ENCODE results near the gene IFNLR1.

Gene IFNLR1

DNA sequence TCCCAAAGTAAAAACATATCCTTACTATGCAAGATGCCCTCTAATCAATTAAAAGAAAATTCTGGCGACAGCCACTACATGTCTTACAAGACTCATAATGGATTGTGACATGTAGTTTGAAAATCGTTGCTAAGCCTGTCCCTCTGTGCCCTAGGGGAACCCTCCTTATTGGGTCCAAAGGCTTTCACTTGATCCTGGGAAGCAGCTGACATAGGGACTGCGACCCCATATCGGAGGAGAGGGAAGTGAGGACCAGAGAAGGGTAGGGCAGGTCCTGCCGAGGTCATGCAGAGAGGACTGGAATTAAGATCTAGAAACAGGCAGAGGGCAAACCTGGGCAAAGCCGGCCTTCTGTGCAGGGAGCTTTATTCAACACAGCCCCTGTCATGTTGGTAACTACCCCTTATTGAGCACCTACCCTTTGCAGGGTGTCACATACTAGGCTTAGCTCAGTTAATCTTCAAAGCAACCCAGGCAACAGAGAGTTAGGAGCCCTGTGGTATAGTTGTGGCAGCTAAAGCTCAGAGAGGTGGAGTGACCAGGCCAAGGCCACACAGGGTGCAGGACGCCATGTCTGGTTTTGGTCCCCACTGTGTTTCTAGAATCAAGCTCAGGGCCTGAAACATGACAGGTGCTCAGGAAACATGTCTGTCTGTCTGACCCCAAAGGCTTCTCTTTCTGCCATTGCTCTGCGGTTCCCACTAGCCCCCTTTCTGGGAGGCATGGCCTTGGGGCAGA lies 18.4 kb upstream of the IFNLR1 start:
- no peak for DNase-seq

DNA sequence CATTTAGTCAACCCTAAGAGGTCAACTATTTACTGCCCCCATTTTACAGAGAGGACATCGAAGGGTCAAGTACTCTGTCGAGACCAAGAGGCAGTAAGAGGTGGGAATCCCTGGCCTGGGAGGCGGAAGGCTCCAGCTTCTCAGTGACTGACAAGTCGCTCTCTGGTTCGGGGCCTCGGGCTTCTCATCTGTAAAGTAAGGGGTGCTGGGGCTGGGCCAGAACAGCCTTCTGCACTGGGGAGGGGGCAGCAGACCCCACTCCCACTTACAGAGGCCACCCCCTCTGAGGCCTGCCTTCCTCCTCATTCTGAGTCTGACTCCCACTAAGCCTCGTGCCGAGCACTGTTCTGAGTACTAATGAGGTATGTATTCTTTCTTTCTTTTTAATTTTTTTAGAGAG lies 17.0 kb upstream of the IFNLR1 start:
- DNase-seq, result no peak

GRCh38 chr1:24203404-24203803 lies 16.3 kb upstream of the IFNLR1 start:
- DNase-seq, result no peak

GRCh38 chr1:24202987-24203386 lies 15.9 kb upstream of the IFNLR1 start:
- no peak for DNase-seq

DNA sequence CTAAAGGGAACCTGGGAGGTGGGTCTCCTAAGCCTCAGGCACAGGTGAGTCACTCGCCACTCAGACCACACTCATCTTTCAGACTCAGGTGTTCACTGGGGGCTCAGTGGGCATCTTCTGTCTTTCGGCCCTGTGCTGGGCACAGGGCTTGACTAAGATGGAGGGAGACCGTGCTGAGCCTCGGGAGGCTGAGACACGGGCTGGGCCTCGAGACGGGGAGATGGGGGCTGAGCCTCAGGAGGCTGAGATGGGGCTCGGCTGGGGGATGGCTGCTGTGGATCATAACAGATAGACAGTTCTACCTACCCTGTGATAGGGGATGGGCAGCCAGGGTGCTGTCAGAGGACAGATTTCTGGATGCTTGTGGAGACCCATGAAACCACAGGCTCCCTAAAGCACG lies 15.5 kb upstream of the IFNLR1 start:
- DNase-seq, result no peak

DNA sequence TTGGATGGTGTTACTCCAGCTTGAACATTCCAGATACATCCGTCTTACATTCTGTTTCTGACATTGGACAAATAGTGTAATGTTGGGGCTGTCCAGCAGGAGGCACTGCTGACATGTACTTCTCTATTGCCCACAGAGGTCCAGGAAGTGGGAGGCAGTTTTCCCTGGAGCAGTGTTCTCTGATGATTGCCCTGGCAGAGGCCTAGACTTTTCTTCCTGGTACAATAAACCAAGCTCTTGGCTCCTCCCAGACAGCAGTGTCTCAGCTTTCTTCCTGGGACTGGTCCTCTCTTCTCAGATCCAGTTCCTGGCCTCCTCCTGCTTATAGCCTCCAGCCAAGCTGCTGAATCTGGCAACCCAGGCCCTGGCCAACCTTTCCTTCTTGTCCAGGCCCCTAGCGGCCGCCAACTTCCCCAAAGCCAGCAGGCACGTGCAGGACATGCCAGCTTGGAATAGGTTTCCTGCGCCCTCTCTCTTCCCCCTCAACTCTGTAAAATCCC lies 14.9 kb upstream of the IFNLR1 start:
- DNase-seq, result peak; percentile 60

DNA sequence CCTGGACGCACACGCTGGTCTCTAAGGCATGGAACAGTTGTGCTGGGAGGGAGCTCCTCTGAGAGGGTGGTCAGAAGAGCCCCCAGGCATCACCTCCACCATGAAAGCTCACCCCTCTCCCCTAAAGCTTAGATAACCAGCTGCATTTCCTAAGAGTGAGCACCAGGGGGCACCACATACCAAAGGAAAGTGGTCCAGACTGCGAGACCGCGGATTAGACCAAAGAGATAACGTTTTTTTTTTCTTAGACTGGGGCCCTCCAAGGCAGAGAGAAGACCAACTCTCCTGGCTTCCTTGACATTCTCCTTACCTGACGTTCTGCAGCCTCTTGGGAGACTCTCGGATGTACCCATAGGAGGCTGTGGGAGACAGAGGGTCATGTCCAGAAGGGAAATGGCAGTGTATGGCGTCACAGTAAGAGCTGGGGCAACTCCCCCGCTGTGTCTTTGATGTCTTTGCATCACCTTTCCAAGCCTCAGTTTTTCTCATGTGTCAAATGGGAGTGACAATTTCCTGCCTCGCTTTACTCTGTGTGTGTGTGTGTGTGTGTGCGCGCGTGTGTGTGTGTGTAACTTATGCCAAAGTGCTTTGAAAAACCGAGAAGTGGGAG lies 12.3 kb upstream of the IFNLR1 start:
- DNase-seq, result peak; percentile 83

DNA sequence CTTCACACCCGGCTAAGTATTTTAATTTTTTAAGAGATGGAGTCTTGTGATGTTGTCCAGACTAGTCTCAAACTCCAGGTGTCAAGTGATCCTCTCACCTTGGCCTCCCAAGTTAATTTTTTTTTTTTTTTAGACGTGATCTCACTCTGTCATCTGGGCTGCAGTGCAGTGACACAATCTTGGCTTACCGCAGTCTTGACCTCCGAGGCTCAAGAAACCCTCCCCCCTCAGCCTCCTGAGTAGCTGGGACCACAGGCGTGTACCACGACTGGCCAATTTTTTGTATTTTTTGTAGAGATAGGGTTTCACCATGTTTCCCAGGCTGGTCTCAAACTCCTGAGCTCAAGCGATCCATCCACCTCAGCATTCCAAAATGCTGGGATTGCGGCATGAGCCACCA lies 11.7 kb upstream of the IFNLR1 start:
- DNase-seq, result no peak

GRCh38 chr1:24195874-24196273 lies 8.8 kb upstream of the IFNLR1 start:
- no peak for DNase-seq

DNA sequence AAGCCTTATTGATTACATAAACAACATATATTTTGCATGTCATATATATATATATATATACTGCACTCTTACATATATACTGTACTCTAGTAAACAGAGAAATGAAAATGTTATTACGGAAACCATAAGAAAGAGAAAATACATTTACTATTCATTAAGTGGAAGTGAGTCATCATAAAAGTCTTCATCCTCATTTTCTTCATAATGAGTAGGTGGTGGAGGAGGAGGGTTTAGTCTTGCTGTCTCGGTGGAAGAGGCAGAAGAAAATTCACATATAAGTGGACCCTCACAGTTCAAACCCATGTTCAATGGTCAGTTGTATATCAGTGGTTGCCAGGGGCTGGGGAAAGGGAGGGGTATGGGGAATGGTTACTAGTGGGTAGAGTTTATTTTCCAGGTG lies 8.0 kb upstream of the IFNLR1 start:
- DNase-seq, result no peak

DNA sequence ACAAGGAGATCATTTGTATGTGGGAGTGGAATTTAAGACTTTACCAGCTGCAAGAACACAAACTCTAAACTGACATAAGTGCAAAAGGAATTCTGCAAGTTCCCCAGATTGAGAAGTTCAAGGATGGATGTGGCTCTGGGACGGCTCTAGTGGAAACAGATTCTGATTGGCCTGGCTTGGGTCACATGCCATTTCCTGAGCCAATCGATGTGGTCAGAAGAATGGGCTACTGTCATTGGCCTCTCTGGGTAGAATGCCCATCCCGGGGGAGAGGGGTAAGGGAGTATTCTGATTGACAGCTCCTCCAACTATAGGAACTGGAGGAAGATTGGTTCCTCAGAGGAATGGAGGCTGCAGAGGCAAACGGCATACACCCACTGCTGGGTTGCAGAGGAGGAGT lies 6.0 kb upstream of the IFNLR1 start:
- DNase-seq, result no peak

- DNase-seq, result no peak
These were observed 4.8 kb upstream of the IFNLR1 start for GRCh38 chr1:24191860-24192259.

DNA sequence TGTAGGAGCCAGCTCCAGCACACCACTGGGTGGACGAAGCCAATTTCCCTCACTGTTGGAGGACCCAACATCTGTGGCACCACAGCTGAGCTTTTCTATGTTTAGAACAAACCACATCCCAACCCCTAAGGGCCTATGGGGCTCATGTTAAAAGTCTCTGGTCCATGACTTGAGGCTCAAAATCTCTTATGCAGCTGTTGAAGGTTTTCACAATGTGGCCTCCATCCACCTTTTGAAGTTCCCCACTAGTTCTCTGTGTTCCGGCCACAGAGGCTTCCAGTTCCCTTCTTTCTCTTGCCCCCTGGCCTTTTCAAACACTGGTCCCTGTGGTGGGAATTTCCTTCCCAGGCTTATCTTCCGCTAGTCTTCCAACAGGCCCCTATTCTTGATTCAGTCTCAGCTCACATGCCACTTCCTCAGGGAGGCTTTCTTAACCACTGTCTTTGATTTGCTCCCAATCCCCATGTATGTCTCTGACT lies 3.9 kb upstream of the IFNLR1 start:
- DNase-seq, result no peak

GRCh38 chr1:24189528-24189927 lies 2.4 kb upstream of the IFNLR1 start:
- DNase-seq, result peak; percentile 31

GRCh38 chr1:24186711-24186992 lies 437 bp downstream of the IFNLR1 start:
- no peak for DNase-seq

DNA sequence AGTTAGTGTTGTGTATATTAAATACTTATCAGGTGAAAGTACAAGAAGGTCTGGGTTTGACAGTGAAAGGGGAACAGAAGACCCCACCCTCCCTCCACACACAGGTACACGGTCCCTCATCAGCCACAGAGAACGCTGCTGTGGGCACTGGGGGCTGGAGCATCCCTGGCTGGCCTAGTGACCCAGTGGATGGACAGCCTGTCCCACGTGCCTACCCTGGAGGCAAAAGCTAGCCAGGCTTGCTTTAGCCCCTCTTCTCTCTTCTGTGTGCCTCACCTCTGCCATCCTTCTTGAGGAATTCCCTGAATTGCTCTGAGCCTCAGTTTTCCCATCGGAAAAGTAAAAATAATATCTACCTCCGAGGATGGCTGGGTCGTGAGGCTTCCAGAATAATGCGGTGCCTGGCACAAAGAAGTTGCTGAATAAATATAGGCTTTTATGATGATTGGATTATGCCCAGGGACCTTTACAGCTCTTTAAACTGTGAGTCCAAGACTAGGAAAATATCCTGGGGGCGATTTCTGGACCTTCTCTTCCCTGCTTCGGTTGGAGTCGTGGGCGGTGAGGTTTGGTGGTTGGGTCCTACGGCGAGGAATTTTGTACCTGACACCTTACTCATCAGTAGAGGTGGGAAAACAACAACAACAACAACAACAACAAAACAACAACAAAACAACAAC lies 918 bp downstream of the IFNLR1 start:
- DNase-seq, result no peak

DNA sequence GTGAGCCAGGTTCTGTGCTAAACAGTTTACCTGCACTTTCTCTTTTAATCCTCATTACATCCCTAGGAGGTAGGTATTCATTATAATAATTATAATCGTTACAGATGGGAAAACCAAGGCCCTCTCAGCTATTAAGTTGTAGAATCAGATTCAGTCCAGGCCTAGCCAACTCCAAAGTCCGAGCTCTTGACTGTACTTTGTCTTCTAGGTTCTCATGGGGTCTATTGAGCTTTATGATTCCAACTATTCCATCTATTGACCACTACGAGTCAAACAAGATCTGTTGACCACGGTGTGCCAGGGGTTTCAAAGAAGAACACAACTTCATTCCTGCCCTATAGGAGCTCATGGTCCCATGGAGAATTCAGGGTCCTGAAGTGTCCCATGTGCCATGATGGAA lies 2.0 kb downstream of the IFNLR1 start:
- DNase-seq, result no peak

DNA sequence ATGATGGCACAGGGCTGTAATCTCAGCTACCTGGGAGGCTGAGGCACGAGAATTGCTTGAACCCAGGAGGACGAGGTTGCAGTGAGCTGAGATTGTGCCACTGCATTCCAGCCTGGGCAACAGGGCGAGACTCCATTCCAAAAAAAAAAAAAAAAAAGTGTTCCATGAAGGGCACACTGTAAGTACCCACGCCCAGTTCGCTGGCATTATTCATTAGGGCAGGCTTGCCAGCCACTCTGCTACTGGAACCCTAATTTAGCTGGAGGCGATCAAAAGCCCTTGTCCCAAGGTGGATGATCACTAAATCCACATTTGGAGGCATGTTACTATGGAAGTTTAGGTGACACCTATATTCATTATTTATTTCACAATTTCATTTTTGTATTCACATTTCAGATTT lies 5.0 kb downstream of the IFNLR1 start:
- DNase-seq, result no peak

DNA sequence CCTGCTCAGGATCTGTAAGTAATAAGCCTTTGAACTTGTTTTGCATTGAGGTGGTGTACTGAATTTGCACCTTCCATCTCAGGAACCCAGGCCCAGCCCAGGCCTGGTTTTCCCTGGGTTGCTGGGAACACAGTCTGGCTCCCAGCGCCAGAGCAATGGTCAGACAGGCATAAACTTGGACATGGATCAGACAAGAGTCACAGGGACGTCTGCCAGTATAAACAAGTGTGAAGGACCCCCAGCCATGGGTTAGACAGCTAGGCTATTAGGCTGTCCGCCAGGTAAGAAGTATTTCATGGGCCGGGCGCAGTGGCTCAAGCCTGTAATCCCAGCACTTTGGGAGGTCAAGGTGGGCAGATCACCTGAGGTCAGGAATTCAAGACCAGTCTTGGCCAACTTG lies 5.5 kb downstream of the IFNLR1 start:
- DNase-seq, result no peak

DNA sequence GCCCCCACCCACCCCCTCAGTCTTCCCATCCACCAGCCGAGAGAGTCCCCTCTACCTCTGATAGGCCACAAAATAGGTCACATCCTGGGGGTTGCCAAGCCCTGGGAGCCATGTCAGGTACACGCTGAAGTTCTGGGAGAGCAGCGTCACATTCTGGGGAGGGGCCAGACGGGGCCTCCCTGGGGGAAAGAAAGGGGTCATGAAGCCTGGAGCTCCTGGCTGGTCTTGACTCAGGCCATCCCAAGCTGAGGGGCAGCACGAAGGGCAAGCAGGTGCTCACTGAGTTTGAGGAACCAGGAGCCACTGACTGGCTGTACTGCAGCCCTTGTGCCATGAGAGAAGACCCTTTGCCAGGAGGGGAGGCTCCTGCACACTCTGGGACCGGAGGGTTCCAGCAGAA lies 6.4 kb downstream of the IFNLR1 start:
- no peak for DNase-seq

DNA sequence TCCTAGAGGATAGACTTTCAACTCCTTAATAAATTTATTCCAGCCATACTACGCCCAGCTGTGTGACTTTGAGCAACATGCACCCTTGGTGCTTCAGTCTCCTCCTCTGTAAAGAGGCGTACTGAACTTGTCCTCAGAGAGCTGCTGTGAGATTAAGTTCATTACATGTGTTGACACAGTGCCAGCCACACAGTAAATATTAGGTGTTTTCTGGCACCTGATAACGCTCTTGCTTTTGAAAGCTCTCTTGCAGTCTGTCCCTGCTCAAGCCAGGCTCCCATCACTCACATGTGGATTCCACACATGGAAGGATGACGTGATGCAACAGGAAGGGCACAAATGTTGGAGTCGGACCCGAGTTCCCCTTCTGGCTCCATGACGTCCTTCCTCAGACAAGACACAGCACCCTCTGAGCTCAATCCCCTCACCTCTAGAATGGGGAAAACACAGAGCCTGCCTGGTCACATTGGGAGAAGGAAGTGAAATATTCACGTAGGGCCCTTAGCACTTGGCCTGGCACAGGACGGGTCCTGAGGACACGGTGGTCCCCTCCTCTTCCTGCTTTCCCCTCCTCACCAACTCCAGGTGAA lies 7.7 kb downstream of the IFNLR1 start:
- DNase-seq, result no peak

DNA sequence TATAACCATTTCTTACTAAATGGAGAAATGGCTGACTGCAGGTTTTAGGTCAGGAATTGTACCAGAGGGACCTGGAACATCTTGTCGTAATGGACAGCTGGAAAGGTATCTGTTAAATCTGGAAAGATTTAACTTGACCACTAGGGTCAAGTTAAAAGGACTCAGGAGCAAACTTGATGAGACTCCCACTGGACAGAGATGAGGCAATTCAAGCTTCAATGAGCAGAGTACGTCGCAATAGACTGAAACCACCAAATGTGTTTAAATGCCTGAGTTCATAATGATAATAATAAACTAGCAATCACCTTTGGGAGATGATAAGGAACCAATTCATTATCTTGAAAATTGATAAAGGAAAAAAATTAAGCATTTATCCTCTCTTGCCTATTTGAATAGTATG lies 8.7 kb downstream of the IFNLR1 start:
- no peak for DNase-seq

GRCh38 chr1:24177161-24177560 lies 9.9 kb downstream of the IFNLR1 start:
- no peak for DNase-seq
